ENCODE results near the gene EYA2. TPM values are rescaled to one million over a fixed set of nuclear protein-coding genes. Genes with fewer than 3 reads are reported as not detected.

Gene EYA2
- total and polyA plus RNA-seq, 2 of the 4 experiments (the other 2 are of a cell fraction), result 2.3 to 5.4 TPM

GRCh38 chr20:47160992-47161391 lies 266.3 kb downstream of the EYA2 start:
- DNase-seq (no peak), ATAC-seq (ENCODE audit: low read depth) (no peak)
- in situ Hi-C loops (cut with MboI; ENCODE audit: low sequenced_read_pairs) (no loop called here), intact Hi-C loops (cut with micrococcal nuclease) (no loop called here), dilution Hi-C loops (cut with HindIII; ENCODE audit: low sequenced_read_pairs, unreplicated experiment) (no loop called here)
- Histone ChIP-seq H3K14ac (replicated peaks; ENCODE audit: low read depth, low read length) (no peak overlapping the region), H2BK15ac (ENCODE audit: low read depth, low read length) (no peak overlapping the region), H3K23ac (ENCODE audit: low read depth, low read length) (no peak overlapping the region), H4K91ac (ENCODE audit: insufficient read depth, low read depth, low read length) (no peak overlapping the region), H3K4ac (ENCODE audit: low read depth, low read length) (no peak overlapping the region), H3K27me3 (ENCODE audit: control insufficient read depth, insufficient read depth, low read length) (no peaks in the 10 kb centered on the region), H2BK5ac (ENCODE audit: low read depth, low read length, poor library complexity, severe bottlenecking) (no peak overlapping the region), H3K27ac (ENCODE audit: insufficient read depth, low read length) (no peak overlapping the region), H3K4me2 (ENCODE audit: low read depth, low read length) (no peak overlapping the region), H3K56ac (ENCODE audit: extremely low read depth, insufficient read depth, low read length) (no peak overlapping the region), H2BK20ac (ENCODE audit: low read depth, low read length) (no peak overlapping the region), H4K20me1 (ENCODE audit: insufficient read depth, low read length) (no peaks in the 10 kb centered on the region), H3K9me1 (ENCODE audit: insufficient read depth, low read length) (no peaks in the 10 kb centered on the region), H2AFZ (replicated peaks; ENCODE audit: low read length, poor library complexity) (no peak overlapping the region), H2BK120ac (ENCODE audit: low read depth, low read length) (no peak overlapping the region), H2AK5ac (ENCODE audit: low read depth, low read length) (no peak overlapping the region), H3K9ac (ENCODE audit: low read depth, low read length) (no peak overlapping the region), H3K4me1 (ENCODE audit: control insufficient read depth, insufficient read depth, low read length) (no peaks in the 10 kb centered on the region; the same call in 1 of the 2 replicates), H3K18ac (ENCODE audit: low read depth, low read length) (no peak overlapping the region), H3K79me1 (ENCODE audit: low read depth in 1 of 2, low read length in 2 of 2) (no peaks in the 10 kb centered on the region), H4K5ac (ENCODE audit: low read depth, low read length) (no peak overlapping the region), H3K4me3 (ENCODE audit: insufficient read depth, low read depth, low read length) (no peak overlapping the region), H3K9me3 (ENCODE audit: control insufficient read depth, insufficient read depth, low read length) (no peaks in the 10 kb centered on the region), H3K36me3 (ENCODE audit: control insufficient read depth, insufficient read depth, low read length) (no peaks in the 10 kb centered on the region), H2AK9ac (replicated peaks; ENCODE audit: low read depth, low read length, poor library complexity) (no peak overlapping the region), H4K8ac (ENCODE audit: low read depth in 2 of 2, low read length in 2 of 2) (no peak overlapping the region)
- ChIA-PET POLR2A (ENCODE audit: unreplicated experiment) (no interaction called here), CTCF (no interaction called here)
- no TSS peak for BruUV-seq (replicated peaks)
- WGBS, 2 experiments (ENCODE audit: extremely low coverage in 2 of 2, insufficient read length in 1 of 2), result 86% methylated on average over 12 of the region's 14 CpGs; no CpG with 5 or more reads in 1 of the 2 experiments
- TF ChIP-seq CTCF (conservative IDR thresholded peaks at IDR 0.05; ENCODE audit: low read depth, low read length), result no peak
- TF ChIP-seq NFE2L2 (IDR thresholded peaks at IDR 0.05; ENCODE audit: low read depth, low read length), result no peak
- TF ChIP-seq MAFK (IDR thresholded peaks at IDR 0.05; ENCODE audit: low read depth, low read length), result no peak
- no peak for TF ChIP-seq RFX5 (IDR thresholded peaks at IDR 0.05; ENCODE audit: low read depth, low read length)
- TF ChIP-seq RAD21 (IDR thresholded peaks at IDR 0.05; ENCODE audit: low read length), result no peak
- no peak for TF ChIP-seq BHLHE40 (IDR thresholded peaks at IDR 0.05; ENCODE audit: low read depth, low read length)
- no peak for TF ChIP-seq POLR2A (IDR thresholded peaks at IDR 0.05; ENCODE audit: low read depth, low read length)
- no peak for TF ChIP-seq MXI1 (IDR thresholded peaks at IDR 0.05; ENCODE audit: borderline replicate concordance, low read depth, low read length)
- TF ChIP-seq CHD1 (IDR thresholded peaks at IDR 0.05; ENCODE audit: low read depth, low read length), result no peak
- TF ChIP-seq SMC3 (IDR thresholded peaks at IDR 0.05; ENCODE audit: low read depth, low read length), result no peak
- TF ChIP-seq, protein P1, sequence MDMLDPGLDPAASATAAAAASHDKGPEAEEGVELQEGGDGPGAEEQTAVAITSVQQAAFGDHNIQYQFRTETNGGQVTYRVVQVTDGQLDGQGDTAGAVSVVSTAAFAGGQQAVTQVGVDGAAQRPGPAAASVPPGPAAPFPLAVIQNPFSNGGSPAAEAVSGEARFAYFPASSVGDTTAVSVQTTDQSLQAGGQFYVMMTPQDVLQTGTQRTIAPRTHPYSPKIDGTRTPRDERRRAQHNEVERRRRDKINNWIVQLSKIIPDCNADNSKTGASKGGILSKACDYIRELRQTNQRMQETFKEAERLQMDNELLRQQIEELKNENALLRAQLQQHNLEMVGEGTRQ (IDR thresholded peaks at IDR 0.05; ENCODE audit: low read depth, low read length), result no peak
- TF ChIP-seq MAZ (IDR thresholded peaks at IDR 0.05; ENCODE audit: borderline replicate concordance, low read depth, low read length), result no peak
- no peak for TF ChIP-seq CEBPB (IDR thresholded peaks at IDR 0.05; ENCODE audit: low read depth, low read length)
- TF ChIP-seq, protein P2, sequence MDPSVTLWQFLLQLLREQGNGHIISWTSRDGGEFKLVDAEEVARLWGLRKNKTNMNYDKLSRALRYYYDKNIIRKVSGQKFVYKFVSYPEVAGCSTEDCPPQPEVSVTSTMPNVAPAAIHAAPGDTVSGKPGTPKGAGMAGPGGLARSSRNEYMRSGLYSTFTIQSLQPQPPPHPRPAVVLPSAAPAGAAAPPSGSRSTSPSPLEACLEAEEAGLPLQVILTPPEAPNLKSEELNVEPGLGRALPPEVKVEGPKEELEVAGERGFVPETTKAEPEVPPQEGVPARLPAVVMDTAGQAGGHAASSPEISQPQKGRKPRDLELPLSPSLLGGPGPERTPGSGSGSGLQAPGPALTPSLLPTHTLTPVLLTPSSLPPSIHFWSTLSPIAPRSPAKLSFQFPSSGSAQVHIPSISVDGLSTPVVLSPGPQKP (IDR thresholded peaks at IDR 0.05; ENCODE audit: borderline replicate concordance, low read depth, low read length), result no peak
- no peak for TF ChIP-seq RCOR1 (IDR thresholded peaks at IDR 0.05; ENCODE audit: insufficient replicate concordance, low read length)
- no peak for TF ChIP-seq FOS (IDR thresholded peaks at IDR 0.05; ENCODE audit: low read depth, low read length)

All from IMR-90 (cell line).